ENCODE results near the gene GPR146.

- TF ChIP-seq, protein P1, sequence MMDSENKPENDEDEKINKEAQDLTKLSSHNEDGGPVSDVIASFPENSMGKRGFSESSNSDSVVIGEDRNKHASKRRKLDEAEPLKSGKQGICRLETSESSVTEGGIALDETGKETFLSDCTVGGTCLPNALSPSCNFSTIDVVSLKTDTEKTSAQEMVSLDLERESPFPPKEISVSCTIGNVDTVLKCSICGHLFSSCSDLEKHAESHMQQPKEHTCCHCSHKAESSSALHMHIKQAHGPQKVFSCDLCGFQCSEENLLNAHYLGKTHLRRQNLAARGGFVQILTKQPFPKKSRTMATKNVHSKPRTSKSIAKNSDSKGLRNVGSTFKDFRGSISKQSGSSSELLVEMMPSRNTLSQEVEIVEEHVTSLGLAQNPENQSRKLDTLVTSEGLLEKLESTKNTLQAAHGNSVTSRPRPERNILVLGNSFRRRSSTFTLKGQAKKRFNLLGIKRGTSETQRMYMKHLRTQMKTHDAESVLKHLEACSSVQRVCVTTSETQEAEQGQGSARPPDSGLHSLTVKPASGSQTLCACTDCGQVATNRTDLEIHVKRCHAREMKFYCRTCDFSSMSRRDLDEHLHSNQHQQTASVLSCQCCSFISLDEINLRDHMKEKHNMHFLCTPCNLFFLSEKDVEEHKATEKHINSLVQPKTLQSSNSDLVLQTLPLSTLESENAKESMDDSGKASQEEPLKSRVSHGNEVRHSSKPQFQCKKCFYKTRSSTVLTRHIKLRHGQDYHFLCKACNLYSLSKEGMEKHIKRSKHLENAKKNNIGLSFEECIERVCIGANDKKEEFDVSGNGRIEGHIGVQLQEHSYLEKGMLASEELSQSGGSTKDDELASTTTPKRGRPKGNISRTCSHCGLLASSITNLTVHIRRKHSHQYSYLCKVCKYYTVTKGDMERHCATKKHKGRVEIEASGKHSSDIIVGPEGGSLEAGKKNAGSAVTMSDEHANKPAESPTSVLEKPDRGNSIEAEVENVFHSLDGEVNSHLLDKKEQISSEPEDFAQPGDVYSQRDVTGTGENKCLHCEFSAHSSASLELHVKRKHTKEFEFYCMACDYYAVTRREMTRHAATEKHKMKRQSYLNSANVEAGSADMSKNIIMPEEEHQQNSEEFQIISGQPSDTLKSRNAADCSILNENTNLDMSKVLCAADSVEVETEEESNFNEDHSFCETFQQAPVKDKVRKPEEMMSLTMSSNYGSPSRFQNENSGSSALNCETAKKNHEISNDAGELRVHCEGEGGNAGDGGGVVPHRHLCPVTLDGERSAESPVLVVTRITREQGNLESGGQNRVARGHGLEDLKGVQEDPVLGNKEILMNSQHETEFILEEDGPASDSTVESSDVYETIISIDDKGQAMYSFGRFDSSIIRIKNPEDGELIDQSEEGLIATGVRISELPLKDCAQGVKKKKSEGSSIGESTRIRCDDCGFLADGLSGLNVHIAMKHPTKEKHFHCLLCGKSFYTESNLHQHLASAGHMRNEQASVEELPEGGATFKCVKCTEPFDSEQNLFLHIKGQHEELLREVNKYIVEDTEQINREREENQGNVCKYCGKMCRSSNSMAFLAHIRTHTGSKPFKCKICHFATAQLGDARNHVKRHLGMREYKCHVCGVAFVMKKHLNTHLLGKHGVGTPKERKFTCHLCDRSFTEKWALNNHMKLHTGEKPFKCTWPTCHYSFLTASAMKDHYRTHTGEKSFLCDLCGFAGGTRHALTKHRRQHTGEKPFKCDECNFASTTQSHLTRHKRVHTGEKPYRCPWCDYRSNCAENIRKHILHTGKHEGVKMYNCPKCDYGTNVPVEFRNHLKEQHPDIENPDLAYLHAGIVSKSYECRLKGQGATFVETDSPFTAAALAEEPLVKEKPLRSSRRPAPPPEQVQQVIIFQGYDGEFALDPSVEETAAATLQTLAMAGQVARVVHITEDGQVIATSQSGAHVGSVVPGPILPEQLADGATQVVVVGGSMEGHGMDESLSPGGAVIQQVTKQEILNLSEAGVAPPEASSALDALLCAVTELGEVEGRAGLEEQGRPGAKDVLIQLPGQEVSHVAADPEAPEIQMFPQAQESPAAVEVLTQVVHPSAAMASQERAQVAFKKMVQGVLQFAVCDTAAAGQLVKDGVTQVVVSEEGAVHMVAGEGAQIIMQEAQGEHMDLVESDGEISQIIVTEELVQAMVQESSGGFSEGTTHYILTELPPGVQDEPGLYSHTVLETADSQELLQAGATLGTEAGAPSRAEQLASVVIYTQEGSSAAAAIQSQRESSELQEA (IDR thresholded peaks at IDR 0.05; ENCODE audit: low read depth), result no peak
- no peak for TF ChIP-seq EP300 (IDR thresholded peaks at IDR 0.05; ENCODE audit: low read length)
- no peak for TF ChIP-seq RCOR1 (IDR thresholded peaks at IDR 0.05; ENCODE audit: borderline replicate concordance in 1 of 2, low read depth in 2 of 2, low read length in 2 of 2)
These were observed 3.6 kb upstream of the GPR146 start for GRCh38 chr7:1040790-1041189.
